GM20000 (cell line): ENCODE results near the gene CA5A.
A peak's percentile ranks its signal among the peaks of the same experiment; 100 is the strongest.

Experiments used
- DNase-seq: peaks from one replicate; pipeline ENCODE4 v3.0.0; 2012; ENCODE audit warnings: low spot score
- CTCF ChIP-seq: IDR thresholded peaks from 2 replicates; pipeline ENCODE4 v1.5.1; 2012; ENCODE audit warnings: mild to moderate bottlenecking, control low read depth; ENCODE audit errors: extremely low read depth, missing control alignments

Gene CA5A

GRCh38 chr16:87950765-87951551 is 14.6 kb upstream of the CA5A start, which contains the start of gene BANP:
Gene BANP, plus strand, starts transcription at chr16:87951434. Its CDS starts 23,682 bp downstream, at chr16:87975116.
- DNase-seq = peak; percentile 99
- peak; percentile 17 for TF ChIP-seq CTCF

- no peak for TF ChIP-seq CTCF
- no peak for DNase-seq
Observed at GRCh38 chr16:87949071-87949744, 12.9 kb upstream of the CA5A start.

GRCh38 chr16:87948735-87949070 is 12.4 kb upstream of the CA5A start:
- TF ChIP-seq CTCF = no peak
- DNase-seq = no peak

DNA sequence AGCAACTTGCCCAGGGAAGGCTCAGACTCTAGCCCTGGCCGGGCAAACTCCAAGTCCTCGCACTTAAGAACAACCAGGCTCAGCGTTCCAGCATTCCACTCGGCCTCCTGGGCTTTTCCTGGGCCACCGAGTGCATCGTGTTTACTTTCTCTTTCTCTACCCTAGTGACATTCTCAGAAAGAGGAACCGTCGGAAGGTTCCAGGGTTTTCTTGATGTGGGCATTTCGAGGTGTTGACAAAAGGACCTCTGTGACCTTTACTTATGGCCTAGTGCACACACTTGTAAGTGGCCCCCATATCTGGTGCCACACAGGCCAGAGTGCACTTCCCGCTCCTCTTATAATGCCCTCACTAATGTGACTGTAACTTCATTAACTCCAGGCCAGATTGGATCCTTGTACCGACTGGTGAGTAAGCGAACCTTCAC is 11.8 kb upstream of the CA5A start:
- DNase-seq = no peak
- TF ChIP-seq CTCF = no peak

GRCh38 chr16:87947356-87948118 is 11.2 kb upstream of the CA5A start:
- DNase-seq = no peak

DNA sequence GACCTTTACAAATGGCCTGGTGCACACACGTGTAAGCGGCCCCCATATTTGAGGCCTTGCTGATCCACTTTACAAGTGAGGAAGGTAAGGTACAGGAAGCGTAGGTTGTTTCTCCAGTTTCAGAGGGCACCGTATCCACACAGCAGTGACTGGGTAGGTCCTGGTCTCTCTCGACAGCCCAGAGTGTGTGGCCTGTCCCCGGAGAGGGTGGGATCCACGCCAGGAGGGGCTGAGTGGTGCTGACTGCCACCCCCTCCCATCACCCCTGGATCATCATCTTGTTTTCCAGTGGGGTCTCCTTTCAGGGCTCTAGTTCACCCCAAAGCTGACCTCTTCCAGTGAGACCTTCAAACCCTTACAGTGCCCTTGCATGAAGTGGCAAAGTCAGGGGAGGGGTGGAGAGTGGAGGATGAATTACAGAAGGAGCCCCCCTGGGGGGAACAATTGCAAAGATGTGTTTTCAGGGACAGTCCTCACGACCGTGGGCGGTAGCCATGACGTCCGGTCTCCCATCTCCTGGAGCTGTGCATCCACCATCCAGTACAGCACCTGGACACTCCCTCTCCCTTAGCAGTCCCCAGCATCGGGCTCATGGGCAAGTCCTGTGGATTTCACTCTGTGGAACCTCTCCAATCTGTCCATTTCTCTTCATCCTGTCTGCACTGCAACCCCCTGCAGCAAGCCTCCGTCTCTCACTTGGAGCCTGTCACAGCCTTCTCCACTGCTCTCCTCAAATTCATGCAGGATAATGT is 10.4 kb upstream of the CA5A start:
- no peak for DNase-seq
- no peak for TF ChIP-seq CTCF

More at GRCh38 chr16:87947356-87948118, 11.2 kb upstream of the CA5A start:
- no peak for TF ChIP-seq CTCF
